GM18858 (cell line): Measurements from ENCODE around the gene GNG8.
"Not testable (repeated sequence)": the region's sequence is repeated elsewhere in the genome, so short reads cannot be mapped to it uniquely, and the experiment has no call there.

ENCODE experiments used
- ATAC-seq: cut with Tn5 transposase; IDR thresholded peaks from one replicate; pipeline ENCODE4 v1.9.1; 2021; ENCODE audit not compliant: unreplicated experiment

The GNG8 gene

DNA sequence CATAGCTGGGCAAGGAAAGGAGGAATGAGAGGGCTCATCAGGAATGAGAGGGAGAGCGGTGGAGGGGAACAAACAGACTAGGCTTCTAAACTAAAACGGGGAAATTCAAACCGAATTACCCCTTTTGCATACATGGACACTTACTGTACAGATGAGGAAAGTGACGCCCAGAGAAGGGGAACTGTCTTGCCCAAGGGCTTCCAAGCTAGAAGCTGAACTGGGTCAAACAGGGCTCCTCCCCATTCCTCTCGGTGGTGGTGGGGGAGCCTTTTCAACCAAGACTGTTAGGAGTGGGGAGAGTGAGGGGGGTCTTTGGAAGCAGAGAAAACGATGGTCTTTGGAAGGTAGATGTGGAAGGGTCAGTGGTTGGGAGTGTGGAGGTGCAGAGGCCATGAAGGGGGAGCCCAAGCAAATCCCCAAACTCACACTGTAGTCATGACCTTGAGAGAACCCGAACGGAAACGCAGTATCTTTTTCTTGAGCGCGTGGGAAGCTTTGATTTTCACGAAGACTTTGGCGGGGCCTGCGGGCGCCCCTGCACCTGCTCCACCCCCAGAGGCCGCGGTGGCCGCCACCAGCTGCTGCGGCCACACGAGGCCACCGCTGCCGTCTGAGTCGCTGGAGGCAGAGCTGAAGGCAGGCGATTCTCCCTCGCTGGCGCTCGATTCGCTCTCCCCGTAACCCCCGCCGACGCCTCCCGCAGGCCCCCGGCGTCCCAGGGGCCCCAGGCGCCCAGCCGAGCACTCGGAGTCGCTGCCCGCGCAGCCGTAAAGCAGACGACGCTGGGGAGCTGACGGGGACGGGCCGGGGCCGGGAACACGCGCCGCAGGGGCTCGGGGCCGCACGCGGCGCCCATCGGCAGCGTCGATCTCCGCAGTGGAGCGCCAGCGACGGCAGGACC lies 12.3 kb upstream of the GNG8 start:
- ATAC-seq: no peak

DNA sequence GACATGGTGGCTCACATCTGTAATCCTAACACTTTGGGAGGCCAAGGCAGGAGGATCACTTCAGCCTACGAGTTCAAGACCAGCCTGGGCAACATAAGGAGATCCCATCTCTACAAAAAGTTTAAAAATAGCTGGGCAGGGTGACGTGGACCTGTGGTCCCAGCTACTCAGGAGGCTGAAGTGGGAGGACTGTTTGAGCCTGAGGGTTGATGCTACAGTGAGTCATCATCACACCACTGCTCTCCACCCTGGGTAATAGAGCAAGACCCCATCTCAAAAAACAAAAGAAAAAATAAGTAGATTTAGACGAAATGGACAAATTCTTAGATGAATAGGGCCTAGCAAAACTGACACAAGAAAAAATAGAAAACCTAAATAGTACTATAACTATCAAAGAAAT lies 10.4 kb upstream of the GNG8 start:
- no peak for ATAC-seq

DNA sequence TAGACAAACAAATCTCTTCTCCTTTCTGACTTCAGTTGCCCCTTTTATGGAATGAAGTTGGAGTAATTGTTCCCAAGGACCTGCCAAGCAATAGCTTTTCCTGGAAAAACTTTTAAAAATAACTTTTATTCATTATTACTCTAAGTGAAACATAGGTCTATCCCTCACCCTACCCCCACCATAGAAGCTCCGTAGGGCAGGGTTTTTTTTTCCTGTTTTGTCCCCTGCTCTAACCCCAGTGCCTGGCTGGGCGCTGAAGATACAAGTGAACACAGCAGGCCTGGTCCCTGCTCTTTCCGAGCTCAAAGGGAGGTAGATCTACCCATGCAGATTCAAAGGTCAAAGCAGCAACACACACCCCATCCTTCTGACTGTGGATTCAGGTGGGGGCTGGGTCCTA lies 8.7 kb upstream of the GNG8 start:
- no peak for ATAC-seq

DNA sequence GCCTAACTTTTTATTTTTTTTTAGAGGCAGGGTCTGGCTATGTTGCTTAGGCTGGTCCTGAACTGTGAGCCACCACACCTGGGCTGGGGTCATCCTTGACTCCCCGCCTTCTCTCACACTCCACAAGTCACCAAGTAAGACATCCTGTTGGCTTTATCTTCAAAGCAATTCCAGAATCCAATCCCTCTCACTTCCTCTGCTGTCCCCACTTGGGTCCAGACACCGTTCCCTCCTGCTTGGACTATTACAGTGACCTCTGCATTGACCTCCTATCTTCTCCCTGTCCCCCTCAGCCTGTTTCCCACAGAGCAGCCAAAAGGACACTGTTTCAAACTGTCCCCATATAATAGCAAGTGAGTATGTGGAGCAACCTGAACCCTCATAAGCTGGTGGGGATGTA lies 4.7 kb upstream of the GNG8 start:
- ATAC-seq: no peak

DNA sequence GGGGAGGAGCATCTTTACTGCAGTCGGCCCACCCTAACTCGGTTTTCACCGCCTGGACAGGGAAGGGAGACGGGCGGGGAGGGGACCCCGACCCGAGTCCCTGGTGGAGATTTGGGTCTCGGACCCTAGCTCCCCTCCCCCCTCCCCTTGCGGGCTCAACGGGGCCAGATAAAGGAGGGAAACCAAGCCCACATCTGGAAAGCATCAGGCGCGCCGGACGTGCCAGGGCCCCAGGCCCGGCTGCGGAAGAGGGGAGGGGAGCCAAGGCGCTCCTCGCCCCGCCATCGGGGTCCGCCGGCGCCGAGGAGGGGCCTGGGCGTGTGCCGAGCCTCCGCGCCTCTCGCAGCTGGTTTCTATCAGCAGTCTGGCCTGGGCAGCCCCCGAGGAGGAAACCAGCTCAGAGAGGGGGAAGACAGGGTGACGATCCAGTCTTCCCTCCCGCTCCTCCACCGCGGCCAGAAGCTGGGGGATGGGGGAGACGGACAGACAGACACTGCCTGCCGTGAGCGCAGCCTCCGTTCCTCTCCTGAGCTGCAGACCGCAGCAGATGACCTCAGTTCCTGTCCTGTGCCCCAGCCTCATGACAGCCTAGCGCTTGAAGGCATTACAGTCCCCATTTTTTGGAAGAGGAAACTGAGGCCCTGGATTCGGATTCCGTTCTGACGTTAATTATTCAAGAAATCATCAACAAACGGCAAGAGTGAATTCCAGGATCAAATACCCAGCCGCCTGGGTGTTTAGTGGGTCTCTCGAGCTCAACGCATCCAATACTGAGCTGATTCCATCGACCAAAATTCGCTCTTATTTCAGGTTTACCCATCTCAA lies 3.6 kb upstream of the GNG8 start:
- no peak for ATAC-seq

DNA sequence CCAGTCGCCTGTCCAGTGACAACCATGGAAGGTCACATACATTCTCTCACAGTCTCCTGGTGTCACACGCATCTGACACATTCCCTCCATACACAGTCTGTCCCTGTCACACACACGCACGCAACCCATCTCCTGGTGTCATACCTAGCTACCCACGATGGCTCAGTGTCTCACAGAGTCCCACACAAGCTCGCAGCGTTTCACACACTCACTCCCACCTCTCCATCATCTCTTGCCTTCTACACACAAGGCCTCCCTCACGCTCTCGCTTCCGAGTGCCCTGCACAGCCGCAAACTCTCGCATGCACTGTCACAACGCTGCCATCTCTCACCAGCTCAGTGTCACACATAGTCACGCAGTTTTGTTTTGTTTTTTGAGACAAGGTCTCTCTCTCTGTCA lies 1.2 kb upstream of the GNG8 start:
- no peak for ATAC-seq

DNA sequence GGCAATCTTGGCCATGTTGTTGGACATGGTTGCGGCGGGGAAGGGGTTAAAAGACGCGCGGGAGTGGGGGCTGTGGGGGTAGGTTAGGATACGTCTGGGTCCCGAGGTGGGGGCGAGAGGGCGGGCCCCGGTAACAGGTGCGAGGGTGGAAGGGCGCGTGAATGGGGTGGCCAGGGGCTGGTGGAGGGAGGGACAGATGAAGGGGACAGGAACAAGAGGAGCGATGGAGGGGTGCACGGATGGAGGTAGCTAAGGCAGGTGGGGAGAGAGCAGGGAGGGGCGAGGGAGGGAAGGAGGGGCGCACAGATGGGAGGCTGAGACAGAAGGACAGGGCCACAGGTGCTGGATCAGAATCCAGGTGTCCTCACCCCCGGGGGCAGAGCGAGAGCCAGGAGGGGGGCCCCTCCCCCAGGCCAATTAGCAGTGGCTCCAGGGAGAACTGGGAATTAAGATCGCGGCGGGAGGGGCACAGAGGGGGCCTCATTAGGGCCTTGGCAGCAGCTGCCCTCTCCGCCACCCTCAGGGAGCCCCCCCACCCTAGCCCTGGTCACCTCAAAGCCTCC lies 1.3 kb downstream of the GNG8 start:
- no peak for ATAC-seq

DNA sequence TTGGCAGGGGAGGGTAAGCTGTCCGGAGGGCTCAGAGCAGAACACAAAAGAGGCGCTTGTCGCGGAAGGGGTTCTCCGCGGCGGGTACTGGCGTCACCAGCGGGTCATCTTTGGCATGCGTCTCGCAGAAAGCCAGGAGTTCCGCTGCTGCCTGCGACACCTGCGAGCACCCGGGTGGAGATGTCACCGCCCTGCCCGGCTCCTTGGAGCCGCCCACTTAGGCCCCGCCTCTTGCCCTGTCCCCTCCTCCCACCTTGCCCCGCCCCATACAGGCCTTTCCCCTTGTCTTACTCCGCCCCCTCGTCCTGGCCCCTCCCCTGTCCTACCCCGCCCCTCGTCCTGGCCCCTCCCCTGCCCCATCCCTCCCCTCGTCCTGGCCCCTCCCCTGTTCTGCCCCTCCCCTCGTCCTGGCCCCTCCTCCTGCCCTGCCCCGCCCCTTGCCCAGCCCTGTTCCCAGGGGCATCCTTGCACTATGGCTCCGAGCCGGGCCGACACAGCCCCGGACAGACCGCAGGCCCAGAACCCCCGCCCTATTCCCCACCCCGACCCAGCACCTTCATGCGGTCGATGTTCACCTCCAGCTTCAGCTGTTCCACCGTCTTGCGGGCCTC lies 1.9 kb downstream of the GNG8 start:
- ATAC-seq: no peak

DNA sequence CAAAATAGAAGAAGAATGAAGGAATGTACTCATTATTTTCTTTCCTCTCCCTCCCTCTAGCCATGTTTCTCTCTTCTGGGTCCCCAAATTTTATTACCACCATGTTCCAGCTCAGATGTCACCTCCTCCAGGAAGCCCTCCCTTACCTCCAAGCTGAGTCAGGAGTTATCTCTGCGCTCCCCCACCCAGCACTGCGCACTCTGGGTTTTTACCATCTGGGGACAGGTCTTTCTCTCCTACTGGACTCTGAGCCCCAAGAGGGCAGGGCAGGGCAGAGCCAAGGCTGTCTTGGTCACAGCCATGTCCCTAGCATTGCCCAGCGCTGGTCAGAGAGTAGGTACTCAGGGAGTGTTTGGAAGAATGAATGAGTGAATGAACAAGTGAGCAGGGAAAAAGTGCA lies 2.9 kb downstream of the GNG8 start:
- ATAC-seq: no peak

DNA sequence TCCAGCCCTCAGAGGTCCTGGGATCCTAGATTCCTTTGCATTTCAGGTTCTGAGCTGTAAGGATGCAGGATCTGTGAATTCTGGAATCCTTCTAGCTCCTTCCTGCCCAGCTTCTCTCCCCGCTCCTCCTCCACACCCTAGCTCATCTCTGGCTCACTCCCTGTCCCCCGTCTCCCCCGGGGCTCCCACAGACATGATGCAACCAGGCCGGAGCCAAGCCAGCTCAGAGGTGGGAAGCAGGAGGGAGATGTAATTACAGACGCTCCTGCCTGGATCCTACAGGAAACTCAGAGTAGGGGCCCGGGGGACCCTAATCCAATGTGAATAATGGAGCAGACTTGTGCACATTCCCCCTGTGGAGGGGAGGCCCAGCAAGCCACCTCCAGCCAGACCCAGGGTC lies 4.5 kb downstream of the GNG8 start:
- ATAC-seq: no peak

DNA sequence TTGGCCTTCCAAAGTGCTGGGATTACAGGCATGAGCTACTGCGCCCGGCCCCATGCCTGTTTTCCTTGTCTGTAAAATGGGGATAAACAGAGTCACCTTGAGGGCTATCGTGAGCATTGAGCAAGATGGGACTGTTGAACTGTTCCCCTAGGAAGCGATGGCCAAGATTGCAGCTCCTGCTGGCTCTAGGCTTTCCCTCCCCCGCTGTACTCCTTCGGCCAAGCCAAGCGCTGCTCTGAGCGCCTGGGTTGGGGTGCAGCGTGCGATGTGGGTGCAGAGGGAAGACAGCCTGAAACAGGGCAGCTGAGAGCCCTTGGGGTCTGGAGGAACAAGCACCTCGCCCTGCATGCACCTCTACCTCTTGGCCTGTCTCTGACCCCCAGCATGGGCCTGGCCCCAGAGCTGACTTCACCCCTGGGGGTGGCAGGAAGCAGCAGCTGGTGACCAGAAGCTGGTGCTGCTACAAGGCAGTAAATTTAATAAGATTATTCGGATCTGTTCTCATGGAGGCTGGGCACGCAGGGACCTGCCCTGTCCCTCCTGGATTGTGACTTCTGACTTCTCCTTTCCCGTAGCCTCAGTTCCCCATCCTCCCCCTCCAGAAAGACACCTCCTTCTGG lies 5.3 kb downstream of the GNG8 start:
- no peak for ATAC-seq

DNA sequence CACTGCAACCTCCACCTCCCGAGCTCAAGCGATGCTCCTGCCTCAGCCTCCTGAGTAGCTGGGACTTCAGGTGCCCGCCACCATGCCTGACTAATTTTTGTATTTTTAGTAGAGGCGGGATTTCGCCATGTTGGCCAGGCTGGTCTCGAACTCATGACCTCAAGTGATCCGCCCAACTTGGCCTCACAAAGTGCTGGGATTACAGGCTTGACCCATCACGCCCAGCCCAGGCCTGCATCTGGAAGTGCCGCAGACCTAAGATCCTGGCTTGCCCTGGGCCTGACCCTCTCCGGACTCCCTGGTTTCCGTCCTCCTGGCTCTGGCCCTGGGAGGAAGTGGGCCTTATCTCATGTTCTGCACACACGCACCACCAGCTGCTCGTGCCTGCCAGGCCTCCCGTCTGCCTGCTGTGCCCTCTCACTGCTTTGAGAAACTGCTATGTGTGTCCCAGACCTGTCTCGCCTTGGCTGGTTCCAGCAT lies 6.4 kb downstream of the GNG8 start:
- ATAC-seq: no peak

DNA sequence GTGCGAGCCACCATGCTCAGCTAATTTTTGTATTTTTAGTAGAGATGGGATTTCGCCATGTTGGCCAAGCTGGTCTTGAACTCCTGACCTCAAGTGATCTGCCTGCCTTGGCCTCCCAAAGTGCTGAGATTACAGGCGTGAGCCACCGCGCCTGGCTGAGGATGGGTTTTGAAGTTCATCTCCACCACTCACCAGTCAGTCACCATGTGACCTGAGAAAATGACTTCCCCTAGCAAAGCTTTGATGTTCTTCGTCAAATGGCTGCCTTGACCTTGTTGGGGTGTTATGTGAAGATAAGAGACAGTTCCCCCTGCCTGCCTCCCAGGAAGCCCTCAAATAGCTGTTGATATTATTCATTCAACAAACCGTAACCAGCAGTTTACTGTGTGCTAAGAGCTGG lies 7.0 kb downstream of the GNG8 start:
- ATAC-seq: not testable (repeated sequence)

DNA sequence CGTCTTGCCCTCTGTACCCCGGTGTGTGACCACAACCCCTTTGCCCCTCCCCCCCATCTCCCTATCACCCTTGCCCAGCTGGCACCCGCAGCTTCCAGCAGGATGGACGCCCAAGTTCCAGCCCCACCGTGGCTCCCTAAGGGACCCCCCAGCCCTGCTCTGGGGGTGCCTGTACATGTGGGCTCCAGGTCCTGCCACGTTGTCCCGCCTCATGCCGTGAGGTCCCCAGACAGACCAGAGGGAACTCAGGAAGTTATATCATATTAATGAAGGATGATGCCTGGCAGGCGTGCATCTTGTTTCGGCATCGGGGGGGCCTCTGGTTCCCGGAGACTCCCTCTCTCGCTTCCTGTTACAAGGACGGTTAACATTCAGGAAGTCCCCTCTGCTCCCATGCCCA lies 9.6 kb downstream of the GNG8 start:
- no peak for ATAC-seq

DNA sequence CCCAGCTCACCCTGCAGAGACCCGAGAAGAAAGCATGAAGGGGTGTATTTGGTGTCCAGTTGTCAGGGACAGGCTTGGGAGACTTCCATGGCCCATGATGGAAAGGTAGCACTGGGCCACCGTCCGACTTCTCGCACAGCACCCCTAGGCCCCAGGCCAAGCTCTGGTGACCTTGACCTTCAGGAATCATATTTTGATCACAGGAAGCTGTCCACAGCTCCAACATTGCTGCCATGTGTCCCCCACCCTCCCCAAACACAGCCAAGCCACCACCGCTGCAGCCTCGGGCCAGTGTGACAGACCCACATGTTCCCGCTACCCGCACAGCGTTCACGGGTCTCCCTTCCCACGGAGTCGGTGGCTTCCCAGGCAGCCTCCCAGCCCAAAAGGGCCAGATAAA lies 10.3 kb downstream of the GNG8 start:
- ATAC-seq: no peak

DNA sequence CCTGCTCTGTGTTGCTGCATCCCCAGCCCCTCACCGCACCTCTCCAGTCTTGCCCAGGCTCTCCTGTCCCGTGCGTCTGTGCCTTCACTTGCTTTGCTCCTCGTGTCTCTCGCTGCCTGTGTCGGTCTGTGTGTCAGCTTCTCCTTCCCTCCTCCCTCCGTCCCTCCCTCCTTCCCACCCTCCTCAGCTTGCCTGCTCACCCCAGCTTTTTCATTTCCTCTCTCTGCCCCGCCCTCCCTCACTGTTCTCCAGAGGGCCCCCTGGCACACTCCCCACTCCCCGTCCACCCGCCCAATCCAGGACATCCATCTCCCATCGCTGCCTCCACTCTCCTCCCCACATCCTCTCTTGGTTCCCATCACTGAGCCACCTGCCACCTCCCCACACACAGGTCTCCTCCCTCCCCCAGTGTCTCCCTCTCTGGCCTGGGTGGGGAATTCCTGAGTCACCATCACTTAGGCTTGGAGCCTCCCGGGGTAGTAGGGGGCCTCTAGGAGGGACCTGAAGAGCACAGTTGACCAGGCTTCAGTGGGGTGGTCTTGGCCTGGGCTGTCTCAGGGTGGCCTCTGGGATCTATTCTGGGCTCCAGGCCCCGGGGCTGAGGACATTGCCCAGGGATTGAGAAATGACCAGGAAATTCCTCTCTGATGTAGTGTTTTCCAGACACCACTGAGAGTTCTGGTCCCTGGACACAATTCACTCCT lies 10.9 kb downstream of the GNG8 start, which contains the start of gene PTGIR:
TSS of gene PTGIR (minus strand) at position 132 of the 704 bp plus-strand sequence. CDS start 864 bp downstream, outside the sequence.
- ATAC-seq: no peak

DNA sequence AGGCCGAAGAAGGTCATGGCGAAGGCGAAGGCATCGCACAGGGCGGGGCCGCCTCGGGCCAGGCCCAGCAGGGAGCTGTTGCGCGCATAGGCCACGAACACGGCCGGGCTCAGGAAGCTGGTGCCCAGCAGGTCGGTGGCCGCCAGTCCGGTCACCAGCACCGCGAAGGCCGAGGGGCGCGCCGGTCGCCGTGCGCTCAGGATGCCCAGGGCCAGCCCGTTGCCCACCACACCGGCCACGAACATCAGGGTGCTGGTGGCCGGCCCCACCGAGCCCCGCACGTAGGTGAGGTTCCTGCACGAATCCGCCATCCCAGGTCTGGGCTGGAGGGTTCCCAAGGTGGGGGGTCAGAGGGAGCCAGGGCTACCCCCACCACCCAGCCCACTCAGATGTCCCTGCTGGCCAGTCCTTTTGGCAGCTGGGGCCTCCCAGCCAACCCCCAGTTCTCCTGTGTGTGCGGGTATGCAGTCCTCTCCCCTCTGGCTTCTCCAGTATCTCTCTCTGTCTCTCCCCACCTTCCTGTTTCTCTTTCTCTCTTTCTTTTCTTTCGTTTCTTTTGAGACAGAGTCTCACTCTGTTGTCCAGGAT lies 12.0 kb downstream of the GNG8 start:
- ATAC-seq: no peak

DNA sequence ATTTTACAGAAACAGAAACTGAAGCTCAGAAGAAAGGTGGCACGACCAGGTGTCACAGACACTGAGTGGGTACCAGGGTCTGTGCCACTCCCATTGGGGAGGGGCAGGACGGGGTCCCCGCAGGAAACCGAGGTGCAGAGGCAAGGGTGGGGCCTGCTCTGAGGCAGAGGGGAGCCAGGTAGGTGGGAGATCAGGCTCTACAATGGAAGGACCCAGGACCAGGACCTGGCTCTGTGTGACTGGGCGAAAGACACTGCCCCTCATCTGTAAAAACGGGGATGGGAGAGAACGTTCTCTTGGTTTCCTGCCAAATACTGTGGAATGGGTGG lies 13.9 kb downstream of the GNG8 start:
- no peak for ATAC-seq

DNA sequence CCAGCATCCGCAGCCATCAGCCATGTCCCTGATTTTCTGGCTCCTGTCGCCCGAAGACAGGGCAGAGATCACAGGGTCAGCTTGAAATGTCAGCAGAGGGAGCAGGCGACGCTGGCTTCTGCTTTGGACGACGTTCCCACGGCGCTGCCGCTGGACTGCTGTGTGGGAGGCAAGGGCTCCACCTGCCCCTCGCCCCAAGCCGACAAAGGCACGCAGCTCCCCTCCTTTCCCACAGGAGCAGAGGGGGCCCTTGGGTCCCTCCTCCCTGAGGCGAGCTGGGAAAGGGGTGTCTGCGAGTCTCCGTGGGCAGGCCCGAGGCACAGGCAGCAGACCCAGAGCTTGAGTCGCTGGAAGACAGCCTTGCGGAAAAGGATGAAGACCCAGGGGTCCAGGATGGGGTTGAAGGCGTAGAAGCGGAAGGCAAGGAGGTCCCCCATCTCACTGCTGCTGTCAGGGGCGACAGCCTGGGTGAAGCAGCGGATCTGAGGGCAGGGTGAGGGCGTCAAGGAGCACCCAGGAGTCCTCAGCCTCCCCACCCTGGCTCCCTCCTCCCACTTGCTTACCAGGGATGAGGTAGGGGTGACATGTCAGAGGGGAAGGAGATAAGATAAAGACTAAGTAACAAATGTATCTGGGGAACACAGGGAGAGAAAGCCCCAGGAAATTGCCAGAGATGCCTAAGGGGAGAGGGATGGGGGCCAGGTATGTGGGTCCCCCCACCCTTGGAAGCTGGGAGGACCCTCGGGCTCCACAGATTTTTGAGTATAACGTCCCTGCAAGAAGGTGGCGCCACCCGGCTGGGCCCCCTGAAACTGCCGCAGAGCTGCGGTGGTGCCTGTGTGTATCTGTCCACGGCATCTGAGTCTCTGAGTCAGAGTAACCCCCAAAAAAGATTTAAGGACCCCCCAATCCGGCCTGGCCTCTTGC lies 14.5 kb downstream of the GNG8 start:
- no peak for ATAC-seq
